GM12878 (cell line): ENCODE results near the gene LRP5. TPM values are rescaled to one million over a fixed set of nuclear protein-coding genes. Genes with fewer than 3 reads are reported as not detected.

ENCODE experiments used
- ATAC-seq: fragments of 200-7000 bp; cut with Tn5 transposase; 3 replicates; pipeline ENCODE4 v1.9.1; 2020; ENCODE audit warnings: mild to moderate bottlenecking, moderate library complexity
- BruUV-seq: library from RNA; stranded (reverse); fragments of 400-500 nt; replicated peaks from 2 replicates; lab custom pipeline; 2021; lab: Mats Ljungman, UMichigan
- CTCF ChIA-PET: fragments of 300-600 bp; sonication (Branson Sonifier 250); formaldehyde crosslinking; extraction: SDS; loops from one replicate; lab custom pipeline; 2021; ENCODE audit warnings: inconsistent platforms; lab: Yijun Ruan, JAX
- POLR2A ChIA-PET: fragments of 350-600 bp; formaldehyde crosslinking; extraction: SDS; loops from one replicate; lab custom pipeline; 2021; ENCODE audit warnings: inconsistent platforms; lab: Charles Lee
- RAD21 ChIA-PET: fragments of 300-600 bp; sonication (Branson Sonifier 250); formaldehyde crosslinking; loops from one replicate; lab custom pipeline; 2023; ENCODE audit warnings: antibody characterized with exemption; ENCODE audit not compliant: unreplicated experiment; lab: Charles Lee
- SMC1A ChIA-PET: fragments of 300-600 bp; sonication (Branson Sonifier 250); formaldehyde crosslinking; loops from one replicate; lab custom pipeline; 2023; ENCODE audit not compliant: unreplicated experiment, uncharacterized antibody; lab: Charles Lee
- DNase-seq: peaks from one replicate; pipeline ENCODE4 v3.0.0-alpha.2; 2011; ENCODE audit warnings: low read depth, low spot score
- FAIRE-seq: peaks from 3 replicates; lab custom pipeline; 2011; peaks lifted over from hg19 to GRCh38; lab: Jason Lieb, UNC
- H2AFZ ChIP-seq: 2 replicates; pipeline ENCODE4 v1.6.0; 2011; ENCODE audit warnings: low read depth, low read length, control low read depth; ENCODE audit not compliant: control insufficient read depth
- H3K27ac ChIP-seq: 2 replicates; pipeline ENCODE4 v1.5.1; 2011; ENCODE audit warnings: control low read depth; ENCODE audit not compliant: control insufficient read depth, insufficient read depth
- H3K27me3 ChIP-seq, 2 experiments: replicated peaks in 1 of 2; 2 replicates each; pipeline versions ENCODE4 v1.6.0 to v1.6.1; 2011; ENCODE audit warnings: low read length in 1 of 2; ENCODE audit not compliant: control insufficient read depth in 2 of 2, insufficient read depth in 2 of 2
- H3K36me3 ChIP-seq, 2 experiments: 2 replicates each; pipeline ENCODE4 v1.5.1; 2011; ENCODE audit warnings: low read length in 1 of 2; ENCODE audit not compliant: control insufficient read depth in 2 of 2, insufficient read depth in 2 of 2
- H3K4me1 ChIP-seq: 2 replicates; pipeline ENCODE4 v1.6.1; 2011; ENCODE audit warnings: mild to moderate bottlenecking, low read length, moderate library complexity, mixed read lengths; ENCODE audit not compliant: control insufficient read depth, insufficient read depth
- H3K4me2 ChIP-seq: 2 replicates; pipeline ENCODE4 v1.6.0; 2011; ENCODE audit warnings: control low read depth; ENCODE audit not compliant: control insufficient read depth, insufficient read depth
- H3K4me3 ChIP-seq: fragments of 200-600 bp; sonication (generic); 2 replicates; pipeline ENCODE4 v1.5.1; 2016
- H3K79me2 ChIP-seq: 2 replicates; pipeline ENCODE4 v1.6.0; 2011; ENCODE audit warnings: low read length; ENCODE audit not compliant: control insufficient read depth, insufficient read depth
- H3K9ac ChIP-seq: 2 replicates; pipeline ENCODE4 v1.8.0; 2011; ENCODE audit warnings: low read length, control low read depth, mixed read lengths; ENCODE audit not compliant: control insufficient read depth, insufficient read depth
- H3K9me3 ChIP-seq: replicated peaks from 3 replicates; pipeline ENCODE4 v1.5.1; 2011; ENCODE audit warnings: mild to moderate bottlenecking, low read length; ENCODE audit not compliant: control insufficient read depth, insufficient read depth
- H4K20me1 ChIP-seq: 2 replicates; pipeline ENCODE4 v1.6.0; 2011; ENCODE audit not compliant: control insufficient read depth, insufficient read depth
- ASH2L ChIP-seq: fragments of 300-600, 200-600 bp; sonication (generic); IDR thresholded peaks from 2 replicates; pipeline ENCODE4 v1.6.1; 2017; ENCODE audit warnings: low read depth, mild to moderate bottlenecking, borderline replicate concordance
- BRCA1 ChIP-seq: IDR thresholded peaks from 2 replicates; pipeline ENCODE4 v1.6.1; 2011; ENCODE audit warnings: low read depth, low read length, improper control_type of control experiment
- CBX3 ChIP-seq: fragments of 200-600 bp; sonication (generic); IDR thresholded peaks from 2 replicates; pipeline ENCODE4 v1.6.1; 2016; ENCODE audit warnings: low read depth, borderline replicate concordance
- CEBPB ChIP-seq, 2 experiments: fragments of 150-350 bp in 1 of 2; IDR thresholded peaks; 2 replicates each; pipeline ENCODE4 v1.6.1; 2012 to 2014; ENCODE audit warnings: low read depth in 2 of 2, low read length in 2 of 2, borderline replicate concordance in 1 of 2, inconsistent platforms in 1 of 2
- CHD1 ChIP-seq: IDR thresholded peaks from 2 replicates; pipeline ENCODE4 v1.6.1; 2012; ENCODE audit warnings: low read depth, low read length, improper control_type of control experiment
- DPF2 ChIP-seq: fragments of 450-650 bp; IDR thresholded peaks from 2 replicates; pipeline ENCODE4 v1.6.1; 2017; ENCODE audit warnings: mild to moderate bottlenecking
- EED ChIP-seq: sonication (generic); IDR thresholded peaks from 2 replicates; pipeline ENCODE4 v1.6.1; 2016; ENCODE audit warnings: antibody characterized with exemption, low read depth
- GABPA ChIP-seq: IDR thresholded peaks from 2 replicates; pipeline ENCODE4 v1.6.1; 2014; ENCODE audit warnings: antibody characterized with exemption, low read depth, mild to moderate bottlenecking, inconsistent platforms
- MYB ChIP-seq: fragments of 150-350 bp; IDR thresholded peaks from 2 replicates; pipeline ENCODE4 v1.6.1; 2014; ENCODE audit warnings: mild to moderate bottlenecking, low read depth, low read length, borderline replicate concordance
- NR2F1 ChIP-seq: fragments of 450-650 bp; conservative IDR thresholded peaks from 2 replicates; pipeline ENCODE4 v1.6.1; 2017; ENCODE audit warnings: mild to moderate bottlenecking
- SIX5 ChIP-seq: IDR thresholded peaks from 2 replicates; pipeline ENCODE4 v1.6.1; 2011; ENCODE audit warnings: mild to moderate bottlenecking, low read depth, low read length, moderate library complexity; ENCODE audit not compliant: severe bottlenecking
- STAT1 ChIP-seq: fragments of 450-650 bp; conservative IDR thresholded peaks from 2 replicates; pipeline ENCODE4 v1.6.1; 2014; ENCODE audit warnings: antibody characterized with exemption, mild to moderate bottlenecking
- STAT3 ChIP-seq: IDR thresholded peaks from 2 replicates; pipeline ENCODE4 v1.6.1; 2011; ENCODE audit warnings: low read depth, low read length, improper control_type of control experiment
- TCF12 ChIP-seq: IDR thresholded peaks from 2 replicates; pipeline ENCODE4 v1.6.1; 2011; ENCODE audit warnings: low read depth, mild to moderate bottlenecking, low read length
- YBX1 ChIP-seq: fragments of 450-650 bp; IDR thresholded peaks from 2 replicates; pipeline ENCODE4 v1.6.1; 2016; ENCODE audit warnings: antibody characterized with exemption
- ZBTB33 ChIP-seq: fragments of 450-650 bp; IDR thresholded peaks from 2 replicates; pipeline ENCODE4 v1.6.1; 2017; ENCODE audit warnings: mild to moderate bottlenecking
- ZNF274 ChIP-seq: IDR thresholded peaks from one replicate; pipeline ENCODE4 v1.8.0; 2011; ENCODE audit not compliant: insufficient read length, insufficient read depth
- ZZZ3 ChIP-seq: IDR thresholded peaks from 2 replicates; pipeline ENCODE4 v1.6.1; 2011; ENCODE audit warnings: low read depth; ENCODE audit not compliant: control insufficient read depth, insufficient read length
- WGBS: methylation state at CpG from one replicate; pipeline ENCODE4 v1.1.6; 2016; ENCODE audit warnings: low lambda C conversion rate; ENCODE audit not compliant: insufficient replicate concordance, insufficient coverage; ENCODE audit errors: missing lambda C conversion rate; 5-methylcytosine and 5-hydroxymethylcytosine counted together
- in situ Hi-C: fragments of 300-500 bp; cut with MboI; formaldehyde crosslinking; loops from 9 replicates; pipeline ENCODE4 v1.14.3; 2018; ENCODE audit warnings: mixed read lengths
- intact Hi-C: fragments of 100-400 bp; cut with micrococcal nuclease; formaldehyde crosslinking; loops from one replicate; pipeline ENCODE4 v1.14.2; 2022; ENCODE audit not compliant: unreplicated experiment
- polyA plus RNA-seq, 11 experiments: library from polyadenylated mRNA; depleted of rRNA in 4 of 11; unstranded in 6 of 11; stranded (reverse) in 5 of 11; fragments of >200 nt; fragmentation: Nextera tagmentation in 4 of 11; fragmentation: Illumina TruSeq in 1 of 11; extraction: Ambion mirVana in 4 of 11; extraction: Trizol in 1 of 11; gene quantifications; 1 replicate in 1 of 11; 2 replicates in 10 of 11; pipeline versions ENCODE4 v1.2.1 to v1.2.3, GENCODE V29; 2011 to 2016; ENCODE audit warnings: inconsistent platforms in 2 of 11, missing spikeins in 2 of 11, low read depth in 1 of 11
- total RNA-seq, 4 experiments: library from RNA; depleted of rRNA in 3 of 4; stranded (reverse); fragments of >200 nt in 3 of 4; fragmentation: Illumina TruSeq in 1 of 4; extraction: Trizol in 1 of 4; gene quantifications; 2 replicates each; pipeline versions ENCODE4 v1.2.1 to v1.2.3, GENCODE V29; 2013 to 2021
- TF ChIP-seq, protein P1 (sequence below): fragments of 450-650 bp; IDR thresholded peaks from 2 replicates; pipeline ENCODE4 v1.6.1; 2017; ENCODE audit warnings: borderline replicate concordance
- TF ChIP-seq, protein P2 (sequence below): fragments of 450-650 bp; IDR thresholded peaks from 2 replicates; pipeline ENCODE4 v1.6.1; 2016; ENCODE audit warnings: mild to moderate bottlenecking

The LRP5 gene
- total and polyA plus RNA-seq, 10 of the 15 experiments (the other 5 are each of a cell fraction or from before 2014, with no cell fraction given) = 0.37 to 34.0 (median 6.6) TPM

DNA sequence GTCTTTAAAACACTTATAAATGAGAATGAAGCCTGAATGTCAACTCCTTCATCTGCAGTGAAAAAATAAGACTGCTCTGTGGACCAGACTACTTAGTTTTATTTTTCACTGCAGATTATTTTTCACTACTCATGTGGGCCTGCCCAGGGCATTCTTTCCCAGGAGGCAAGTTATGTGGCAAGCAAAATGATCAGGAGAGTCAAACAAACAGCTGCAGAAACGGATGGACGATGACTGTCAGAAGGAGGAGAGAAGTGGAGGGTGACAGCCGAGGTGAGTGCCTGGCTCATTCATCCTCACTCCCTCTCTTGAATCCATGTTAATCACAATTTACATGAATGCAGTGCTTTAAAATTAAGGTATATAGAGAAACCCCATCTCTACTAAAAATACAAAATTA, 5.8 kb upstream of the LRP5 start:
- H3K36me3 ChIP-seq = no peaks in the 10 kb centered on the region
- no peaks in the 10 kb centered on the region for H3K27me3 ChIP-seq
- no peak for ATAC-seq
- H3K27ac ChIP-seq = no peak overlapping the region
- no peak overlapping the region for H3K9ac ChIP-seq
- SMC1A ChIA-PET = interaction anchor here (1.3 kb wide), 1 partner anchor 39 kb away, joined by 3 read pairs; no protein-coding TSS in a partner anchor
- RAD21 ChIA-PET = interaction anchor here (0.7 kb wide), 1 partner anchor 863 kb away, joined by 3 read pairs; the partner anchor contains the start of gene CORO1B
- TF ChIP-seq STAT3 = no peak
- no peak for TF ChIP-seq YBX1
- no peak for TF ChIP-seq DPF2
- no peak for TF ChIP-seq EED
- TF ChIP-seq NR2F1 = no peak
- TF ChIP-seq MYB = no peak
- TF ChIP-seq, protein P1, sequence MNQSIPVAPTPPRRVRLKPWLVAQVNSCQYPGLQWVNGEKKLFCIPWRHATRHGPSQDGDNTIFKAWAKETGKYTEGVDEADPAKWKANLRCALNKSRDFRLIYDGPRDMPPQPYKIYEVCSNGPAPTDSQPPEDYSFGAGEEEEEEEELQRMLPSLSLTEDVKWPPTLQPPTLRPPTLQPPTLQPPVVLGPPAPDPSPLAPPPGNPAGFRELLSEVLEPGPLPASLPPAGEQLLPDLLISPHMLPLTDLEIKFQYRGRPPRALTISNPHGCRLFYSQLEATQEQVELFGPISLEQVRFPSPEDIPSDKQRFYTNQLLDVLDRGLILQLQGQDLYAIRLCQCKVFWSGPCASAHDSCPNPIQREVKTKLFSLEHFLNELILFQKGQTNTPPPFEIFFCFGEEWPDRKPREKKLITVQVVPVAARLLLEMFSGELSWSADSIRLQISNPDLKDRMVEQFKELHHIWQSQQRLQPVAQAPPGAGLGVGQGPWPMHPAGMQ = no peak
- no peak for TF ChIP-seq GABPA
- no peak for TF ChIP-seq ASH2L
- TF ChIP-seq, protein P2, sequence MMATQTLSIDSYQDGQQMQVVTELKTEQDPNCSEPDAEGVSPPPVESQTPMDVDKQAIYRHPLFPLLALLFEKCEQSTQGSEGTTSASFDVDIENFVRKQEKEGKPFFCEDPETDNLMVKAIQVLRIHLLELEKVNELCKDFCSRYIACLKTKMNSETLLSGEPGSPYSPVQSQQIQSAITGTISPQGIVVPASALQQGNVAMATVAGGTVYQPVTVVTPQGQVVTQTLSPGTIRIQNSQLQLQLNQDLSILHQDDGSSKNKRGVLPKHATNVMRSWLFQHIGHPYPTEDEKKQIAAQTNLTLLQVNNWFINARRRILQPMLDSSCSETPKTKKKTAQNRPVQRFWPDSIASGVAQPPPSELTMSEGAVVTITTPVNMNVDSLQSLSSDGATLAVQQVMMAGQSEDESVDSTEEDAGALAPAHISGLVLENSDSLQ = no peak
- TF ChIP-seq SIX5 = no peak
- no peak for TF ChIP-seq TCF12
- no peak for TF ChIP-seq BRCA1
- no peak for TF ChIP-seq ZBTB33
- TF ChIP-seq CEBPB (IDR thresholded peaks at IDR 0.05; ENCODE audit: borderline replicate concordance in 1 of 2, low read depth in 2 of 2, low read length in 2 of 2) = no peak
- no peak for TF ChIP-seq STAT1
- TF ChIP-seq CBX3 = no peak
- TF ChIP-seq CHD1 = no peak
- no peak for TF ChIP-seq ZZZ3
- TF ChIP-seq ZNF274 = no peak
- TF ChIP-seq, all 136 proteins: peak for 0
- intact Hi-C loops = no loop called here
- H3K4me3 ChIP-seq = no peak overlapping the region
- DNase-seq (no peak), FAIRE-seq (no peak)
- no peaks in the 10 kb centered on the region for H4K20me1 ChIP-seq
- H3K79me2 ChIP-seq = no peaks in the 10 kb centered on the region
- no peak overlapping the region for H2AFZ ChIP-seq
- ChIA-PET CTCF (interaction anchor here (0.6 to 2.9 kb wide), 4 partner anchors 8 to 76 kb away, joined by 3 to 13 read pairs (median 3); no protein-coding TSS in a partner anchor), POLR2A (no interaction called here)
- in situ Hi-C loops = no loop called here
- 78% methylated on average over 3 of the region's 3 CpGs for WGBS
- H3K4me2 ChIP-seq = no peak overlapping the region
- no peaks in the 10 kb centered on the region; the same call in 1 of the 2 replicates for H3K4me1 ChIP-seq
- peaks cover 3% of the 10 kb centered on the region; the same call in 1 of the 3 replicates for H3K9me3 ChIP-seq
- no TSS peak for BruUV-seq
